ENCODE measurements around the gene SLC6A3.
"Not testable (repeated sequence)": the region's sequence is repeated elsewhere in the genome, so short reads cannot be mapped to it uniquely, and the experiment has no call there.

The SLC6A3 gene

GRCh38 chr5:1439388-1440097 lies 5.7 kb downstream of the SLC6A3 start:
- DNase-seq: no peak

- no peak for DNase-seq
Measured at GRCh38 chr5:1438871-1439270, 6.4 kb downstream of the SLC6A3 start.

GRCh38 chr5:1437876-1438559 lies 7.2 kb downstream of the SLC6A3 start:
- DNase-seq: no peak

DNA sequence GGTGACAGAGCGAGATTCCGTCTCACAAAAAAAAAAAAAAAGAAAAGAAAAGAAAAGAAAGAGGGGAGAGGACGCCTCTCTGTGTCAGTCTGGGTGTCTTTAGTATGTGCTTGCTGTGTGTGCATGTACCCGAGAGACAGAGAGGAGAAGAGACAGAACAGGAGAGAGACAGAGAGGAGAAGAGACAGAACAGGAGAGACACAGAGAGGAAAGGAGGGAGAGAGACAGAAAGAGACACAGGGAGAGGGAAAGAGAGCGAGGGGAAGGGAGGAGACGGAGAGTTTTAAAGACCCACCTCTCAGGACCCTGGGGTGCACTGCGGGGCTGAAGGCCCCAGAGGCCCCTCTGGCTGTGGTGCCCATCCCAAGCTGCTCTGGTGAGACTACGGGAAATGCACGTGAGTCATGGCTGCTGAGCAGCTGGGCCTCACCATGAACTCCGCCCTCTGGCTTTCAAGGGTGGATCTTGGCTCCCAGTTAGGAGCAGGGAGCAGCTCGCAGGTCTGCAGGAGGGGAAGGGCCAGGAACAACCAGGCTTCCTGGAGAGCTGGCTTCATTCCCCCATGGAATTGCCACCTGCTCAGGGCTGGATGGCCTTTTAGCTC lies 7.9 kb downstream of the SLC6A3 start:
- DNase-seq: no peak

DNA sequence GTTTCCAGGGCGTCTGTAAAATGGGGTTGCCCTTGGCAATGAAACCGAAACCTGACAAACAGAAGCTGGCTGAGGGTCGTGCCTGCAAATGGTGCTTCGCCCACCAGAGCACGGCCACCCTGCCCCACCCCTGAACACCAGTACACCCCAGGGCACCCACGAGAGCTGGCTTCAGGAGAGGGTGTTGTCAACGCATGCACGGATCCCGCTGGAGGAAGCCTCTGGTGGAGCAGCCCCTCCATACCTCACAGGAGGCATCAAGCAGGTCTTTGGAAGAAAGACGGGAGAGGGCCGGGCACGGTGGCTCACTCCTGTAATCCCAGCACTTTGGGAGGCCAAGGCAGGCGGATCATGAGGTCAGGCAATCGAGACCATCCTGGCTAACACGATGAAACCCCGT lies 8.6 kb downstream of the SLC6A3 start:
- DNase-seq: no peak

- DNase-seq: no peak
Measured at GRCh38 chr5:1436036-1436435, 9.2 kb downstream of the SLC6A3 start.

- no peak for DNase-seq
Measured at GRCh38 chr5:1435369-1435768, 9.9 kb downstream of the SLC6A3 start.

GRCh38 chr5:1432296-1432695 lies 12.9 kb downstream of the SLC6A3 start:
- DNase-seq: no peak

GRCh38 chr5:1431896-1432295 lies 13.3 kb downstream of the SLC6A3 start:
- DNase-seq: no peak

GRCh38 chr5:1431021-1431811 lies 14.0 kb downstream of the SLC6A3 start:
- DNase-seq: no peak

GRCh38 chr5:1430121-1430795 lies 15.0 kb downstream of the SLC6A3 start:
- DNase-seq: no peak

DNA sequence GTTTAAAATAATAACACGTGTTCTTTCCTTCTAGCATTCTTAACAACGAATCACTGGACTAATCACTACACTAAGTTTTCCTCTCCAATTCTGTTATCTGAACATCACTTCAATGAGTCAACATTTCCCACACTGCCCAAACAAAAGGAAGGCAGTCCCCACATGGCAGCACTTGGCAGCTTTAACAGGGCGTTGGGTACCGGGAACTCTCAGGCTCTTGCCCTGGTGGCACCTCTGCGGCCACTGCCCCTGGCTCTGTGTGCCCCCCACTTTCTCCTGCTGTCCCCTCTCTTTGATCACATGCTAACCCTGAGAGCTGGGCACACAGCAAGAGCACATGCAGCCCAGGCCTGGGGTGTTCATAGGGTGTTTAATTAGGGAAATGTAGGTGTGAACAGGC lies 15.7 kb downstream of the SLC6A3 start:
- no peak for DNase-seq

DNA sequence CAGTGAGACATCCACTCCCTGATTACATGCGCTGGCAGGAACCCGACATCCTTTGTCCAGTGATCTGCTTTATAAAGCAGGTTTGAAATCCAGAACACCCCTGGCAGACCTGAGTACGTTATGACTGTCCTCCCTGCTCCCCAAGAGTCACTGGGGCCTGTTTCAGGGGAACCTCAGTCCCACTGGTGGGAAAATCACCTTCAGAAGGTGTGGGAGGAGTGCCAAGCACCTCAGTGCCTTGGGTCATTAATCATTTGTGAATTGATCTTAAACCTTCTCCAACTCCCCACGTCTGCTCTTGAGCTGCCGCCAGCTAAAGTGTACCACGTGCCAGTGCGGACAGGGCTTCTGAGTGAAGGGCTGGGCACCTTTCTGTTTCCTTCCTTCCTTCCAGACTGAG lies 16.2 kb downstream of the SLC6A3 start:
- DNase-seq: no peak

DNA sequence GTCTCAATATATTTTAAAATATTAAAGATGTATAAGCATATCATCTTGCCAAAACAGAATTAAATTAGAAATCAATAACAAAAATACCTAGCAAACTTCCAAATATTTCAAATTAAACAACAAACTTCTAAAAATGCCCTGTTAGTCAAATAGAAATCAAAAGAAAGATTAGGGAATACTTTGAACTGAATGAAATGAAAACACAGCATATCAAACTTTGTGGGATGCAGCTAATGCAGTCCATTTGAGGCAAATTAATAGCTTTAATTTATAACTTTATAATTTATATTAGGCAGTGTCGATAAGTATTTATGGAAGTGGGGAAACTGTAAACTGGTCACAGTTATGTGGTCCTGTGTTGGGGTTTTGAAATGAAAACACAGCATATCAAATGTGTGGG lies 17.1 kb downstream of the SLC6A3 start:
- DNase-seq: no peak

GRCh38 chr5:1424716-1425115 lies 20.5 kb downstream of the SLC6A3 start:
- DNase-seq: no peak

- DNase-seq: no peak
Measured at GRCh38 chr5:1423901-1424603, 21.2 kb downstream of the SLC6A3 start.

GRCh38 chr5:1422522-1422921 lies 22.7 kb downstream of the SLC6A3 start:
- DNase-seq: not testable (repeated sequence)

DNA sequence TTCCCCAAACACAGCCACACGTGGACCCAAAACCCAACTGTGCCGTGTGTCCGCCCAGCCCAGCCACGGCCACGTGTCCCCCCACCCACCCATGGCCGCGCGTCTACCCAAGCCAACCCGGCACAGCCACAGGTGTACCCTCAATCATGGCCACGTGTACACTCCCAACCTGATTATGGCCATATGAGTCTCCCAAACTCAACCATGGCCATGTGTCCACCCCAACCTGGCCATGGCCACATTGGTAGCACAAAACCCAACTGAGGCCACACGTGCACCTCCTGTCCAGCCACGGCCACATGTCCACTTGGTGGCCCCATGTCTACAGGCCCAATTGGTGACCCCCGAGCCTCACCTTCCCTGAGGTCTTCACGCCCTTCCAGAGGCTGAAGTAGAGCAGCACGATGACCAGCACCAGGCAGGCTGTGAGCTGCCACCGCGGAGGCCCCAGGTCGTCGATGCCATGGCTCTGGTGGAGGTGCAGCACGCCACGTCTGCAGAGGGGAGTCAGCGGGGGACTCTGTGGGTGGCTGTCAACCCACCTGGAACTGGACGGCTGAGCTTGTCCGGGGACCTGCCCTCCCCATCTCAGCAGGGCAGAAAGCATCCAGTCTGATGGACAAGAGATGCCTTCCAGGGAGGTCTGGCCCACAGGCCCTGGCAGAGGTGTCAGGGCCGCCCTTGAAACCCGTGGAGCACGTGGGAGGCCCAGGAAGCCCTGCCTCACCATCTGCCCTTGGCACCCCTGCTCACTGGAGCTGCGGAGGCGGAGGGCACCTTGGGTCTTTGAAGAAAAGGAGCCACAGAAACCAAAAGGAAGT lies 23.5 kb downstream of the SLC6A3 start:
- no peak for DNase-seq

DNA sequence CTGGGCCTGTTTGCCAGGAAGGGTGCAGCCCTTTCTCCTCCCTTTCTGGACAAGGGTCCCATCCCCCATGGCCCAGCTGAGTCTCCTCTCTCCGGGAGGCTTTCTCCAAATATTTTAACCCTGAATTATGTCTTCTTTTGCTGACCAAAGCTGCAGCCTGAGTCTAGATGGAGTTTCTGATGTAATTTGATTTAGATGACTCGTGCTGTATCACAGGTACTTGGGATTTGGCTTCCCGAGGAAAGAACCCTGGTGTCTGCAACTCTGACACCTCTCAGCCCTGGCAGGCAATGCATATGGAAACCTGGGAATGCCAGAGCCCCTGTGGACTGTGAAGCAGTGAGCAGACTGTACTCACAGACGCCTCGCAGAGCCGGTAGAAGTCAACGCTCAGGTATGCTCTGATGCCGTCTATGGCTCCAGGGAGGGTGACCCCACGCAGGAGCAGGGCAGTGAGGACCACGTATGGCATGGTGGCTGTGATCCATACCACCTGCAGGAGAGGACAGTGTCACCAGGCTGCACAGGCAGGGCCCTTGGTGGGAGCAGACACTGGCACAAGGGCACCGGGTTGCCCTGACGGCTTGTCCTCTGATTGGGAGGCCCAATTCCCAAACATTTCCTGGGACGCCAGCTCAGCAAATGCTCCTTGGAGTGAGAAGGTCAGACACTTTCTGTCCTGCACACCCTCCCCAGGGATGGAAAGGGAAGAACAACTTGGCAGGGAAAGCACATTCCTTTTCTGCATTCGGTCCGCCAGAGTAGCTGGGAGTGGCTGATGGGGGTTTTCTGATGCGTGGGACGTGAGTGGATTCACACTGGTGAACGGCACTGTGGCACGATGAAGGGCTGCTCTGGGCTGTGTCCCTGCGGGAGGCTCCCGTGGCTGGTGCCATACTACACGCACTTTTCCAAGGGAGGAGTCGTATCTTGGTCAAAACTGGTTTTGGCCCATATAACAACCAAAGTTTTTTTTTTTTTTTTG lies 24.7 kb downstream of the SLC6A3 start:
- DNase-seq: no peak
